Cardiac muscle cell (in vitro differentiated cells and primary cell): ENCODE data around the gene ZNF697. TPM values are rescaled to one million over a fixed set of nuclear protein-coding genes. Genes with fewer than 3 reads are reported as not detected.
A peak's percentile ranks its signal among the peaks of the same experiment; 100 is the strongest.

Source experiments
- DNase-seq, 2 donors: peaks; one replicate each; pipeline versions ENCODE4 v3.0.0 to v3.0.0-alpha.2; 2010 to 2017; ENCODE audit warnings: low read depth in 1 of 2, low spot score in 1 of 2
- H3K27ac ChIP-seq: fragments of 200-600 bp; sonication (generic); 2 replicates; pipeline ENCODE4 v1.5.1; 2016
- H3K27me3 ChIP-seq: fragments of 200-600 bp; sonication (generic); 2 replicates; pipeline ENCODE4 v1.6.0; 2016; ENCODE audit warnings: control low read depth
- H3K36me3 ChIP-seq: fragments of 200-600 bp; sonication (generic); 2 replicates; pipeline ENCODE4 v1.5.1; 2016; ENCODE audit warnings: control low read depth
- H3K4me1 ChIP-seq: fragments of 200-600 bp; sonication (generic); 2 replicates; pipeline ENCODE4 v1.8.1; 2017; ENCODE audit warnings: low read depth, mild to moderate bottlenecking, mixed run types
- H3K4me3 ChIP-seq: fragments of 200-600 bp; sonication (generic); 2 replicates; pipeline ENCODE4 v1.5.1; 2016; ENCODE audit warnings: mild to moderate bottlenecking
- H3K9me3 ChIP-seq: fragments of 200-600 bp; sonication (generic); 2 replicates; pipeline ENCODE4 v1.5.1; 2017; ENCODE audit warnings: low read depth, mild to moderate bottlenecking, control low read depth
- polyA plus RNA-seq: library from polyadenylated mRNA; unstranded; fragments of >200 nt; fragmentation: Nextera tagmentation; extraction: Ambion mirVana; gene quantifications from 2 replicates; pipeline ENCODE4 v1.2.1, GENCODE V29; 2016
- total RNA-seq: library from RNA; depleted of rRNA; stranded (reverse); fragments of >200 nt; gene quantifications from 2 replicates; pipeline ENCODE4 v1.2.3, GENCODE V29; 2016
- TF ChIP-seq, protein P1 (sequence below): IDR thresholded peaks from 2 replicates; pipeline ENCODE4 v1.5.1; 2012; ENCODE audit warnings: low read depth, mild to moderate bottlenecking, low read length

Gene ZNF697
- total and polyA plus RNA-seq, 2 experiments from 2014 or later, result 1.1 to 8.1 TPM

DNA sequence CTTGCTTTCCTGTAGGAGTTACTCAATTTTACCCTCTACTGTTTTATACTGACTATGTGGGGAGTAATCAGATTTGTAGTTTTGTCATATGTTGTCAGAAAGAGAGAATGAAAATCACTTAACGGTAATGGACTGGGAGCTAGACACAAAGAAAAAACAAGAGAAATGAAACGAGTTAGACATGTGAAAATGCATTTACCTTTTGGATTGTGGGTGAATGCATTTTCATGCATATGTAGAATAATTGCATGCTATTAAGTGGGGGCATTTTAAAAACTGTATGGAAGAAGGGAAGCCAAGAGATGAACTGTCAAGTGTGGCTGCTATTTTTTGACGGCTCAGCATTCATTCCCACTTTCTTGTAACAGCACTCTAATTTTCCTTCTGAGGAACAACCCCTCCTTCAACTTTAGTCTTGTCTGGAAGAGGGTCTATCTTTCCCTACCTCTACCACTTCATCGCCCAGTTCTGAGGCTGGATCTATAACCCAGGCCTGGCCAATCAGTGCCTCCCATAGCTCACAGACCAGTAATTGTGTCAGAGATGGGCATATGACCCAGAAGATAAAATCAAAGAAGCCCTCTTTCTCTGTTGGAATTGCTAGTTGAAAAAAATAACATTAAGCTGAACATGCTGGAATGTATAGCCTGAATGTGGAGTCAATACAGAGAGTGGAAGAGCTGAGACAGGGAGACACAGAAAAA lies 5.2 kb upstream of the ZNF697 start:
- no peak for DNase-seq

GRCh38 chr1:119652587-119652986 lies 4.5 kb upstream of the ZNF697 start:
- Histone ChIP-seq H3K27ac (no peak overlapping the region), H3K4me1 (no peaks in the 10 kb centered on the region), H3K27me3 (no peaks in the 10 kb centered on the region), H3K36me3 (no peaks in the 10 kb centered on the region), H3K4me3 (no peak overlapping the region), H3K9me3 (no peaks in the 10 kb centered on the region)
- TF ChIP-seq, protein P1, sequence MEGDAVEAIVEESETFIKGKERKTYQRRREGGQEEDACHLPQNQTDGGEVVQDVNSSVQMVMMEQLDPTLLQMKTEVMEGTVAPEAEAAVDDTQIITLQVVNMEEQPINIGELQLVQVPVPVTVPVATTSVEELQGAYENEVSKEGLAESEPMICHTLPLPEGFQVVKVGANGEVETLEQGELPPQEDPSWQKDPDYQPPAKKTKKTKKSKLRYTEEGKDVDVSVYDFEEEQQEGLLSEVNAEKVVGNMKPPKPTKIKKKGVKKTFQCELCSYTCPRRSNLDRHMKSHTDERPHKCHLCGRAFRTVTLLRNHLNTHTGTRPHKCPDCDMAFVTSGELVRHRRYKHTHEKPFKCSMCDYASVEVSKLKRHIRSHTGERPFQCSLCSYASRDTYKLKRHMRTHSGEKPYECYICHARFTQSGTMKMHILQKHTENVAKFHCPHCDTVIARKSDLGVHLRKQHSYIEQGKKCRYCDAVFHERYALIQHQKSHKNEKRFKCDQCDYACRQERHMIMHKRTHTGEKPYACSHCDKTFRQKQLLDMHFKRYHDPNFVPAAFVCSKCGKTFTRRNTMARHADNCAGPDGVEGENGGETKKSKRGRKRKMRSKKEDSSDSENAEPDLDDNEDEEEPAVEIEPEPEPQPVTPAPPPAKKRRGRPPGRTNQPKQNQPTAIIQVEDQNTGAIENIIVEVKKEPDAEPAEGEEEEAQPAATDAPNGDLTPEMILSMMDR, result no peak
- DNase-seq, result no peak

More for the DNA sequence above, 5.2 kb upstream of the ZNF697 start:
- Histone ChIP-seq H3K4me1 (no peaks in the 10 kb centered on the region), H3K27ac (no peak overlapping the region), H3K4me3 (no peak overlapping the region), H3K36me3 (no peaks in the 10 kb centered on the region), H3K27me3 (no peaks in the 10 kb centered on the region), H3K9me3 (no peaks in the 10 kb centered on the region)
- TF ChIP-seq, protein P1, result no peak

- Histone ChIP-seq H3K4me3 (no peak overlapping the region), H3K27ac (no peak overlapping the region), H3K36me3 (no peaks in the 10 kb centered on the region), H3K9me3 (no peaks in the 10 kb centered on the region), H3K27me3 (no peaks in the 10 kb centered on the region), H3K4me1 (no peaks in the 10 kb centered on the region)
- TF ChIP-seq, protein P1, result no peak
- DNase-seq, result no peak
These were observed 3.6 kb upstream of the ZNF697 start for GRCh38 chr1:119651641-119652040.

- TF ChIP-seq, protein P1, result no peak
- Histone ChIP-seq H3K27ac (no peak overlapping the region), H3K36me3 (no peaks in the 10 kb centered on the region), H3K9me3 (no peaks in the 10 kb centered on the region), H3K4me1 (no peaks in the 10 kb centered on the region), H3K4me3 (no peak overlapping the region), H3K27me3 (no peaks in the 10 kb centered on the region)
- DNase-seq, result no peak
These were observed 3.1 kb upstream of the ZNF697 start for GRCh38 chr1:119651133-119651532.

DNA sequence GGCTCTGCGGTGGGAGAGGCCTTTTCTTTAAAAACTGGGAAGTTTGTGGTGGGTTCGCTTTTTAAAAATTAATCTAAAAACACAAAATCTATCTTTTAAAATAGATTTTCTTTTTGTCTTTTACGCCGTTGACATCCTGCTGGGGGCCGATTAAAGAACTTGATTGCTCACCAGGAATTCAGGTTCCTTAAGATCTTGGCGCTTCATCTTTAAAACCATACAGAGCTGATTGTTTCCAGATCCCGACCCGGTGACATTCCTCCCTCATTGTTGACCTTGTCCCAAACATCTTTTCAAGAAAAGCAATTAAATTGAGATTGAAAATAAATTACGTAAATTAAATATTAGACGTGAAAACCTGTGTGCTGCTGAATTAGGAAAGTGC lies 546 bp upstream of the ZNF697 start:
- TF ChIP-seq, protein P1, result no peak
- H3K4me3 ChIP-seq, result peak overlapping the region; percentile 83
- peak overlapping the region; percentile 80 for H3K27ac ChIP-seq
- no peaks in the 10 kb centered on the region for H3K27me3 ChIP-seq
- DNase-seq, result no peak
- no peaks in the 10 kb centered on the region for H3K9me3 ChIP-seq
- no peaks in the 10 kb centered on the region for H3K4me1 ChIP-seq
- no peaks in the 10 kb centered on the region for H3K36me3 ChIP-seq
